Loucy (cell line): ENCODE data around the gene IL34.
A peak's percentile ranks its signal among the peaks of the same experiment; 100 is the strongest.

Source experiments
- H2AFZ ChIP-seq: fragments of 200-600 bp; sonication (generic); 2 replicates; pipeline ENCODE4 v1.6.0; 2016; ENCODE audit warnings: antibody characterized with exemption, mild to moderate bottlenecking, low read length, moderate library complexity
- H3F3A ChIP-seq: fragments of 200-600 bp; 2 replicates; pipeline ENCODE4 v1.6.0; 2016; ENCODE audit warnings: antibody characterized with exemption, low read depth, mild to moderate bottlenecking
- H3K27me3 ChIP-seq: fragments of 200-600 bp; sonication (generic); 2 replicates; pipeline ENCODE4 v1.6.1; 2014; ENCODE audit warnings: low read length, mild to moderate bottlenecking; ENCODE audit not compliant: insufficient read depth, poor library complexity, severe bottlenecking
- H3K36me3 ChIP-seq: fragments of 200-600 bp; sonication (generic); 2 replicates; pipeline ENCODE4 v1.6.1; 2016; ENCODE audit warnings: low read length; ENCODE audit not compliant: insufficient read depth
- H3K4me1 ChIP-seq: fragments of 200-600 bp; sonication (generic); 2 replicates; pipeline ENCODE4 v1.5.1; 2014; ENCODE audit warnings: low read length, mild to moderate bottlenecking; ENCODE audit not compliant: insufficient read depth, poor library complexity, severe bottlenecking
- H3K4me2 ChIP-seq: fragments of 200-600 bp; sonication (generic); 2 replicates; pipeline ENCODE4 v1.6.0; 2014; ENCODE audit warnings: antibody characterized with exemption, low read length, low read depth, mild to moderate bottlenecking; ENCODE audit not compliant: poor library complexity, severe bottlenecking
- H3K4me3 ChIP-seq: fragments of 200-600 bp; sonication (generic); 2 replicates; pipeline ENCODE4 v1.5.1; 2014; ENCODE audit warnings: low read length, mild to moderate bottlenecking, mixed read lengths; ENCODE audit not compliant: poor library complexity, severe bottlenecking
- H3K79me2 ChIP-seq: fragments of 200-600 bp; sonication (generic); 2 replicates; pipeline ENCODE4 v1.6.1; 2014; ENCODE audit warnings: low read length; ENCODE audit not compliant: insufficient read depth
- H3K9ac ChIP-seq: fragments of 200-600 bp; sonication (generic); 2 replicates; pipeline ENCODE4 v1.6.0; 2014; ENCODE audit warnings: mild to moderate bottlenecking, low read depth, low read length, moderate library complexity; ENCODE audit not compliant: poor library complexity, severe bottlenecking
- H3K9me2 ChIP-seq: fragments of 200-600 bp; sonication (generic); replicated peaks from 2 replicates; pipeline ENCODE4 v1.6.1; 2016; ENCODE audit warnings: low read depth, low read length, mixed read lengths
- H3K9me3 ChIP-seq: fragments of 200-600 bp; sonication (generic); 2 replicates; pipeline ENCODE4 v1.6.1; 2014; ENCODE audit warnings: mild to moderate bottlenecking, antibody characterized with exemption, low read length, low read depth; ENCODE audit not compliant: insufficient read depth
- H4K20me1 ChIP-seq: fragments of 200-600 bp; sonication (generic); 2 replicates; pipeline ENCODE4 v1.6.0; 2014; ENCODE audit warnings: antibody characterized with exemption, low read length, mild to moderate bottlenecking; ENCODE audit not compliant: insufficient read depth, poor library complexity, severe bottlenecking
- EZH2phosphoT487 ChIP-seq: fragments of 200-600 bp; IDR thresholded peaks from 2 replicates; pipeline ENCODE4 v1.6.1; 2018; ENCODE audit warnings: antibody characterized with exemption, mild to moderate bottlenecking, moderate library complexity, borderline replicate concordance
- TF ChIP-seq, protein P1 (sequence below): fragments of 200-600 bp; sonication (generic); conservative IDR thresholded peaks from 2 replicates; pipeline ENCODE4 v1.5.1; 2014; ENCODE audit warnings: mild to moderate bottlenecking, antibody characterized with exemption, low read length

Gene IL34

DNA sequence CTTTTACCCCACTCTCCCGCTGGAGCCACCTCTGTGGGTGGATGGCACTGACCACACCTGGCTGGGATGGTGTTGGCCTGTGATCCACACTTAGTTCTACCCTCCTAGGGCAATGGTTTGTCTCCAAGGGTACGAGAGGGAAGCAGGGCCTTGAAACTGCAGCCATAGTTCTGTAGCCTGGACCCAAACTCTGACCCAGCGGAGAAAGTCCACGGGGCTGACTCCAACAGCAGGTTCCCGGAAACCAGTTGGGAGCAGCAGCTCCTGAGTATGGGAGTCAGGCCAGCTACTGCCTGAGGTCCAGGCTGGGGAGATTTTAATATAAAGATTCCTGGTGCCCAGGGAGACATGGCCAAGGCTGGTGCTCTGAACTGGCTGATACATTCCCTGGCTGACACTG lies 63.1 kb downstream of the IL34 start:
- Histone ChIP-seq H3K9me2 (no peaks in the 10 kb centered on the region), H2AFZ (no peak overlapping the region), H3K79me2 (no peaks in the 10 kb centered on the region), H3K9ac (peak overlapping the region; percentile 53), H3K4me3 (peak overlapping the region; percentile 2), H3F3A (no peaks in the 10 kb centered on the region), H3K4me1 (peaks cover 38% of the 10 kb centered on the region), H3K4me2 (peak overlapping the region; percentile 46), H3K9me3 (no peaks in the 10 kb centered on the region), H3K27me3 (no peaks in the 10 kb centered on the region), H4K20me1 (no peaks in the 10 kb centered on the region), H3K36me3 (peaks cover 3% of the 10 kb centered on the region; the same call in 1 of the 2 replicates)
- TF ChIP-seq EZH2phosphoT487, result no peak
- TF ChIP-seq, protein P1, sequence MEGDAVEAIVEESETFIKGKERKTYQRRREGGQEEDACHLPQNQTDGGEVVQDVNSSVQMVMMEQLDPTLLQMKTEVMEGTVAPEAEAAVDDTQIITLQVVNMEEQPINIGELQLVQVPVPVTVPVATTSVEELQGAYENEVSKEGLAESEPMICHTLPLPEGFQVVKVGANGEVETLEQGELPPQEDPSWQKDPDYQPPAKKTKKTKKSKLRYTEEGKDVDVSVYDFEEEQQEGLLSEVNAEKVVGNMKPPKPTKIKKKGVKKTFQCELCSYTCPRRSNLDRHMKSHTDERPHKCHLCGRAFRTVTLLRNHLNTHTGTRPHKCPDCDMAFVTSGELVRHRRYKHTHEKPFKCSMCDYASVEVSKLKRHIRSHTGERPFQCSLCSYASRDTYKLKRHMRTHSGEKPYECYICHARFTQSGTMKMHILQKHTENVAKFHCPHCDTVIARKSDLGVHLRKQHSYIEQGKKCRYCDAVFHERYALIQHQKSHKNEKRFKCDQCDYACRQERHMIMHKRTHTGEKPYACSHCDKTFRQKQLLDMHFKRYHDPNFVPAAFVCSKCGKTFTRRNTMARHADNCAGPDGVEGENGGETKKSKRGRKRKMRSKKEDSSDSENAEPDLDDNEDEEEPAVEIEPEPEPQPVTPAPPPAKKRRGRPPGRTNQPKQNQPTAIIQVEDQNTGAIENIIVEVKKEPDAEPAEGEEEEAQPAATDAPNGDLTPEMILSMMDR, result no peak

DNA sequence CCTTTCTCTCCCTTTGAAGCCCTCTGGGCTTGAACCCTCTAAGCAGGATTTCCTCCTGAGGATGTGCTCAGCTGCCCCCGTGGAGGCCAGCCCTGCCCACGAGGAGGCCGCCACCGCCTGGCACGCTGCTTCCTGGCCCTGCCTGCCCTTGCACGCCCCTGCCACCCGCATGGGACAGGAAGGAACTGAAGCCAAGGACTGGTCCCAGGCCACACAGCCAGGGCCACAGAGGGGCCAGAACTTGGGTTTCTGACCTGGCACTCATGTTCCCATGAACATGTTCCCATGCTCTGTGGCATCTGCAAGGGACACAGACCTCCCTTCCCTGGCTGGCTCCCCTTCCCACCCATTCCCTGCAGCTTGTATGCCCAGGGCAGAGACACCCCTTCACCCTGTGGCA lies 63.6 kb downstream of the IL34 start:
- peak overlapping the region; percentile 53 for H3K9ac ChIP-seq
- H3K79me2 ChIP-seq, result no peaks in the 10 kb centered on the region
- H3K36me3 ChIP-seq, result peaks cover 3% of the 10 kb centered on the region; the same call in 1 of the 2 replicates
- H3K4me3 ChIP-seq, result peak overlapping the region; percentile 2
- H3K27me3 ChIP-seq, result no peaks in the 10 kb centered on the region
- TF ChIP-seq EZH2phosphoT487, result no peak
- TF ChIP-seq, protein P1, result no peak
- H2AFZ ChIP-seq, result no peak overlapping the region
- H3K9me2 ChIP-seq, result no peaks in the 10 kb centered on the region
- H3K9me3 ChIP-seq, result no peaks in the 10 kb centered on the region
- no peaks in the 10 kb centered on the region for H4K20me1 ChIP-seq
- H3K4me2 ChIP-seq, result peak overlapping the region; percentile 46
- H3K4me1 ChIP-seq, result peaks cover 38% of the 10 kb centered on the region
- H3F3A ChIP-seq, result no peaks in the 10 kb centered on the region
